HG03025 (cell line): Measurements from ENCODE around the gene S100A10.

Experiments
- ATAC-seq: cut with Tn5 transposase; IDR thresholded peaks from one replicate; pipeline ENCODE4 v1.9.1; 2021; ENCODE audit warnings: mild to moderate bottlenecking, moderate library complexity; ENCODE audit not compliant: unreplicated experiment, low FRiP score

S100A10 gene

DNA sequence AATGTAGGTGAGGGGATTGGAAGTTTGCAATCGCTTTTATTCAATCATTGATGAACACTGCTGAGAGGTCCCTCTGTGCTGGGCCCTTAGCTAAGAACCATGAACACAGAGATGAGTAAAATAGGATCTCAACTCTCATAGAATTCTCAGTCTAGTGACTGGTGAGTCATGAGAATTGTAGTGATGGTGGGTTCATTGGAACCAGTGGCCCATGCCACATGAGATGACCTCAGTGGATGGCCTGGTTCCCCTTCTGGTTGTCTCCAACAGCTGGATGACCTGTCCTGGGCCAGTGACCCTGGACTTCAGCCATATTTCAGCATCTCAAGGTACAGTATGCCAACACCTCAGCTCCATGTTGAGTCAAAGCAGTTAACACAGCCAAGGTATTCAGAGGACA, 21.3 kb upstream of the S100A10 start:
- no peak for ATAC-seq

GRCh38 chr1:152013664-152014237, 20.1 kb upstream of the S100A10 start:
- ATAC-seq, result no peak

GRCh38 chr1:152009691-152010090, 16.0 kb upstream of the S100A10 start:
- ATAC-seq, result no peak

DNA sequence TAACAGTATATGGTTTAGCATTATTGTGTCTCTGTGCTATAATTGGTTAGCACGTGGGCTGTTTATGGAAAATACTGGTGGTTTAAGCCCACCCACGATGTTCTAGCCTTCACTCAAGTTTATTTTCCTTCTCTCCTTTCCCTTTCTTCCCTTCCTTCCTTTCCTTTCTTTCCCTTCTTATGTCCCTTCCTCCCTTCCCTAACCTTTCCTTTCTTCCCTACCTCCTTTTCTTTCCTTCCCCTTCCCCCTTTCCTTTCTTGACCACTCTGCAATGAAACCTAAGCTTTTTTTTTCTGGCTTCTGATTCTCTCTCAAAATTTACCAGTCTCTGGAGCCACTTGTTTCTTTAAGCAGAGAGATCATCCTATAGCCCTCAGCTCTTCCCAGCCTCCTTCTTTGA, 13.4 kb upstream of the S100A10 start:
- no peak for ATAC-seq

- ATAC-seq, result no peak
Observed at GRCh38 chr1:152005360-152005912, 11.8 kb upstream of the S100A10 start.

DNA sequence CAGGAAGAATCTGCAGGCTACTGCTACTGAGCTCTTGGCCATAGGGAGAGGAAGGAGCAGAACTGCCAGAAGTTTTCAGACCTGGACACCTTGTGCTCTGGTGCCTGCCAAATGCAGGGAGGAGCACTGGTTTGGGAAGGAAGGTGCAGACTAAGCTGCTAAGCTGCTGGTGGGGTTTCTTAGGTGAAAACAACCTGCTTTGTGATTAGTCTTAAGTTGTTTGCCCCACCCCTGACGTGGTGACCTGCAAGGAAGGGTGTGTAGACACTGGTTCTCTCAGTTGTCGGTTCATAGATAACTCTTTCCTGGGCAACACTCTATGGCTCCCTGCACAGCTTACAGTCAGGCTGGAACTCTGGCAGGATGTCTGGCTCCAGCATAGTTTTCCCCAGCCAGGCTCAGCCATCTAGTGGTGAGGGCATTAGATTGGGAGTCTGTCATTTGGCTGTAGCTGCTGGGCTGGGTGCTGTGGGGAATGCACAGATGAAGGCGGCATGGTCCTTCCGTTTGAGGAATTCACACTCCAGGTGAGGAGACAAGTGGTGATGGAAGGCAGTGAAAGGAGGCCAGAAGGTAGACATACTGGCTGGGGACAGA, 10.3 kb upstream of the S100A10 start:
- ATAC-seq, result no peak

GRCh38 chr1:152002960-152003359, 9.3 kb upstream of the S100A10 start:
- ATAC-seq, result no peak

GRCh38 chr1:152001631-152002584, 8.2 kb upstream of the S100A10 start:
- no peak for ATAC-seq

- no peak for ATAC-seq
Observed at GRCh38 chr1:152000964-152001630, 7.4 kb upstream of the S100A10 start.

DNA sequence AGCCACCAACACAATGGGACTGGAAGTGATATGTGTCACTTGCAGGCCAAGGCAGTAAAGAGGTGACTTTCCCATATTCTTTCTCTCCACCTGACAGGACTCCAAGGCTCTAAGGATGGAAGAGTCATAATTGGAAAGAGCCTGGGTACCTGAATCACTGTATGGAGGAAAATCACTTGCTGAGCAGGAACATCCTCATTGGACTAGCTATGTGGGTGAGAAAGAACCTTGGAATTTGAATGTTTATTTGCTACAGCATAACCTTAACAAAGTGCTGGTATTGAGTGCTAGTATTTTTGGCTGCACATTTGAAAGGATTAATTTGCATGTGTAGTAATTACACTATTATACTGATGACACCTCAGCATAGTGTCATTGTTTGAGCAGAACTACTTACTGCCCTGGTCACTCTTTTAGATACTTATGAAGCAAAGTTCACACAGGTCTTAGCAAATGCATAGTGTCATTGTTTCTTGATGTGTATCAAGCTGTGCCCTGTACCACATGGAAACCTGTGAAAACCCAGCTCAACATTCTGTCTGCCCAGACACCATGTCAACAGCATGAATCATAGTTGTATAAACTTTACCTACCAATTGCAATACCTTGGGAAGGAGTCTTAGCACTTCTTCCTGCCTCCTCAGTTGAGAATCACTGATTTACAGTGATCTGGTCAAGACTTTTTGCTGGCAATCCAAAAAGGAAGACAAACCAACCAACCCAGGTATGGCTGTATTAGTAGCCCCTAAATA, 5.1 kb upstream of the S100A10 start:
- ATAC-seq, result no peak

GRCh38 chr1:151997284-151997570, 3.6 kb upstream of the S100A10 start:
- no peak for ATAC-seq

DNA sequence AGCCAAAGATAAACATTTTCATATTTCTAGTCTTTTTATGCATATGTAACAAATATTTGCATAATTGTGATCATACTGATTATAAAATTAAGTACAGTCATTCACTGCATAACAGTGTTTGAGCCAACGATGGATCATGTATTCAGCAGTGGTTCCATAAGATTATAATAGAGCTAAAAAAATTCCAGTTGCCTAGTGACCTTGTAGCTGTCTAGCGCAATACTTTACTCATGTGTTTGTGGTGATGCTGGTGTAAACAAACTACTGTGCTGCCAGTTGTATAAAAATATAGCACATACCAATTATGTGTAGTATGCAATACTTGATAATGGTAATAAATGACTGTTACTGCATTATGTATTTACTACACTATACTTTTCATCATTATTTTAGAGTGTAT, 2.1 kb upstream of the S100A10 start:
- ATAC-seq, result no peak

- no peak for ATAC-seq
Observed at GRCh38 chr1:151994956-151995355, 1.3 kb upstream of the S100A10 start.

DNA sequence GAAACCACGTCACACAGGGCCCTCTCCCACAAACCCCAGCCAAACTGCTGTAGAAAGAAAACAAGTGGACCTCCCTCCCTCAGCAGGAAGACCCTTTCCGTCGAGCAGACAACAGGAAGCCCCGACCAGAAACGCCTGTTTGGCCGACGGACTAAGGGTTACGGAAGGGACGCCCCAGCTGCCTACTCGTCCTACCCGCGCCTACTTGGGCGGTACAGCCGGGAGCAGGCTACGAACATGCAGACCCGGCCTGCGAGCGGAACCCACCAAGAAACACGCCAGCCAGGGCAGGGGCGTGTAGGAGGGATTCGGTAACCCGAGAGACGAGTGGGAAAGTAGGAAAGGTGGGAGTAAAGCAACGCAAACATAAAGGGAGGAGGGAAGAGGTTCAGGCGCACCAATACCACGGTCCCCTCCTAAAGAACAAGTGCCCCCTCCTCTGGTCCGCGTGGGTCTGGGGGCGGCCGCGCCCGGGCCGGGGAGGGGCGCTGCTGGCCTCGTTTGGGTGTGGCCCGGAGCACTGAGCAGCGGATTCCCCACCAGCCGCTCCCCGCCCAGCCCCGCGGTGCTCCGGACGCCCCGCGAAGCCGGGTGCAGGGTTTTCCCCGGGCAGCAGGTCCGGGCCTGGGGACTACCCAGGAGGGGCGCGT, 450 bp downstream of the S100A10 start:
- ATAC-seq, result no peak

- no peak for ATAC-seq
Observed at GRCh38 chr1:151992303-151993083, 1.2 kb downstream of the S100A10 start.

GRCh38 chr1:151991663-151992302, 1.9 kb downstream of the S100A10 start:
- ATAC-seq, result no peak

DNA sequence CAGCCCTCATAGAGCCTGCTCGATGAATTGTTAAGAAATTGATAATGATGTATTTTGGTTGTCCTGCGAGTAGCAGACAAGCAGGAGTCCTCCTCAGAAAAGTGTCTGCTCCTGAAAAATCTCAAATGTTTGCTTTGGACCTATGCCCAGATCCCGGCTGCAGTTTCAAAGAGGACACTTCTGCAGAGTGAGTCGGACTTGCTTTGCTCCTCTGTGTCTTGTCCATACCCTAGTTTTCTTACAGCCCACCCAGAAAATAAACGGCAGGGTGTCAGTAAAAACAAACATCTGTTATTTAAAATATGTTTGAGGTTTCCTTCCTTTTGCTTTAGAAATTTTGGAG, 2.8 kb downstream of the S100A10 start:
- ATAC-seq, result no peak

DNA sequence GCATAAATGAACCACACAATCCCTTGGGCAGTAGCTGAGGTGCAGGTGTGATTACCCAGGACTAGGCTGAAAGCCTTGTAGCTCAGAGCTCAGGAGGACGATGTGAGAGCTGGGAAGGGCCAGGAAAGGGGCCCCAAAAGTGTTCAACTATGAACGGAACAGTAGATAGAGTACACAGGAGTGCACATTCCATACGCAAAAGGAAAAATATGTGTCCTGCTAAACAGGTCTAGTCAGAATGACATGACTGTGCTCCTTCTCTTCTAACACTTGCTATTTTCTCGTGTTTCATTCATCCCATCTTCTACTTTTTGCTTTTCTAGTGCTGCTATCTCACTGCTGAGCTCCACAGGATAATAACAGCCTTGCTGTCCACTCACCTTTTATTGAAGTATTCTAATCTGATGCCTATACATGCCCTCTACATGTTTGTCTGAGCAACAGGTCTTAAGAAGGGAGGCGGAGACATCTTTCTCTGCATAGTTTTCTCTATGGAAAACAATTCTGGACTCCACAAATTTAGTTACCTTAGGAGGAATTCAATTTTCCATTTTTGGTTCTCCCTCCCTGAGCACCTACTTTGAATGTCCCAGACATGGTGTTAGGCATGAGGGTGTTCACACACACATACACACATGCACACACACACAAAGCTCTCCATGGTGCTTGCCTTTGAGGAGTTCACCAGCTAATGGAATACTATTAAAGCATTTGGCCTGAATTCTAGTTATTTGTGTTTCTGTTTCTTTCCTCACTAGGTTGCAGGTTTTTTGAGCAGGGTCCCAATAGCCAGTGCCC, 3.4 kb downstream of the S100A10 start:
- no peak for ATAC-seq
